GM18505 (cell line): ENCODE results near the gene DLG2.

Source experiments
- ATAC-seq: cut with Tn5 transposase; IDR thresholded peaks from one replicate; pipeline ENCODE4 v1.9.1; 2021; ENCODE audit not compliant: unreplicated experiment
- POLR2A ChIP-seq: IDR thresholded peaks from 4 replicates; pipeline ENCODE4 v1.6.1; 2011; ENCODE audit warnings: borderline replicate concordance; ENCODE audit not compliant: insufficient read depth, insufficient read length; ENCODE audit errors: extremely low read depth

The DLG2 gene

GRCh38 chr11:84722583-84723108 lies 904.5 kb downstream of the DLG2 start:
- TF ChIP-seq POLR2A: no peak
- no peak for ATAC-seq

DNA sequence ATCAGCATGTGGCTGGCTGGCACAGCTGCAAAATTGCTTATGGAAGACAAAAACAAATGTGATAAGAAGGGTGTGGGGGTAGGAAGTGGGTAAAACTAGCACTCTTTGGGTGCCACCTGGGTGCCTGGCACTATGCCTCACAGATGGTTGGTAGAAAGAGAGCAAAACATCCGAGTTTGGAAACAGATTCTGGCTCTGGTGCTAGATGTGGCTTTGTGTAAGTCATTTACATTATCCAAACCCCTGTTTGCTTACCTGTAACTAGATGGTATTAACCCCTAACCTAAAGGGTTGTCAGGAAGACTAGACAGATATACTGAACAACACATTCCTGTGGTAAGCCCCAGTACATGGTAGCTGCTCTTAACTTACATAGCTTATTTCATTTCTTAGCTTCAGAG lies 905.6 kb downstream of the DLG2 start:
- TF ChIP-seq POLR2A: no peak
- no peak for ATAC-seq

DNA sequence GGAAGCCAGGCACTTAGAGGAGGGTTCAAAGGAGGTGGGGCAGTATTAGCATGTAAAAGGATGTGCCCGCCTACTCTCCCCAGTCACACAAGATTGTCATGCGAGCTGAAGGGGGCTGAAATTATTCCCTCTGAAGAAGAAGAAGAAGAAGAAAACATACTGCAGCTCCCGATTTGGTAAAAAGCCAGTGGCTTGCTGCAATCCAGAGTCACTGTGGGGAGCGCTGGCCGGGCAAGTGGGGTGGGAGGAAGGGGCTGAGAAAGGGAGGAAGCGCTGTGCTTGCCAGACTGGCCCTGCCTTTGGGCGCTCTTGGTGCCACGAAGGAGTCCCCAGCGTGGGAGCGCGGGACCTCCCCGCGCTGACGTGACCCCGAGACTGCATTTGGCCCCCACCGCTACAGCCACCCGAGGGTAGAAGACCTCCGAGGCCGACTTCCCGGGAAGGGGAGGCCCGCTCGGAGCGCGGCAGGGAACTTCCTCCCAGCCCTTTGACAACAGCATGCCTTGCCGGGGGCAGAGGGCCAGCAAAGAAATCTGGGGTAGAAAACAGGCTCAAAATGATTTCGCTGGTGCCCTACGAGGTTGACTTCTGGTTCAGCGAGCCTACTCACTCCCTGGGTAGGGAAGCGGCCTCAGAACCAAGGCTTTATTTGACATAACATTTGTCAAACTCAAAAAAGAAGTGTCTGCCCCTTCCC lies 906.3 kb downstream of the DLG2 start:
- ATAC-seq: no peak
- TF ChIP-seq POLR2A: no peak

GRCh38 chr11:84719935-84720577 lies 907.1 kb downstream of the DLG2 start:
- TF ChIP-seq POLR2A: no peak
- ATAC-seq: no peak

DNA sequence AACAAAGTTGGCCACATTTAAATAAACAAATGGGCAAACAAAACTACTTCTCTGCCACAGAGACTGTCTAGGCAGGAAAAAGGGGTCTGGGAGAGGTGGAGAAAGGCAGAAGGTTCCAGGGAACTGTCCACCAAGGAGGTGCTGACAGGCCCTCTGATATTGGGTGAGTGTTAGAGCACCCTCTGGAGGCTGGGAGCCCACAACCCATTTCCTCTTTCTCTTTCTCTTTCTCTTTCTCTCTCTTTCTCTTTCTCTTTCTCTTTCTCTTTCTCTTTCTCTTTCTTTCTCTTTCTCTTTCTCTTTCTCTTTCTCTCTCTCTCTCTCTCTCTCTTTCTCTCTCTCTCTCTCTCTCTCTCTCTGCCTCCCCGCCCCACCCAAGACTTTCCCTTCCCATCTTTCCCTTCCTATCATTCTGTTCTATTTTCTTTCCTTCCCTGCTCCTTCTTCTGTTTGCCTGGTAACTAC lies 912.8 kb downstream of the DLG2 start:
- no peak for TF ChIP-seq POLR2A
- ATAC-seq: peak; percentile 96

DNA sequence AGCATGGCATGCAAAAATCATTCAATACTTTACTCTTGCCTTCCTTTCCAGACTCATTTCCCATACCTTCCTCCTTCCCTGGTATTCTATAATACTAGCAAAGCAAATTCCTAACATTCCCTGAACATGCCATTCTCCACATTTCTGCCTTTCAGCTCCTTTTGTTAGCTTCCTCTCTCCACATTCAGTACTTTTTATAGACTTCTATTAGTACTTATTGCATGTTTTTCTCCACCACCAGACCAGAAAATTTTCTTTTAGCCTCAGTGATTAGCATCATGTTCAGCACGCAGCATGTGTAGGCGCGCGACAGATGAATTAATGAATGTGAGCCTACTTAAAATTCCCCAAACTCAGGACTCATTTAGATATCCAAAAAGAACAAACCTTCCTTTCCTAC lies 935.3 kb downstream of the DLG2 start:
- ATAC-seq: no peak
- TF ChIP-seq POLR2A: no peak

GRCh38 chr11:84687433-84687832 lies 939.7 kb downstream of the DLG2 start:
- no peak for TF ChIP-seq POLR2A
- ATAC-seq: no peak

GRCh38 chr11:84686716-84687115 lies 940.4 kb downstream of the DLG2 start:
- ATAC-seq: no peak
- no peak for TF ChIP-seq POLR2A

GRCh38 chr11:84685976-84686375 lies 941.2 kb downstream of the DLG2 start:
- TF ChIP-seq POLR2A: no peak
- no peak for ATAC-seq

DNA sequence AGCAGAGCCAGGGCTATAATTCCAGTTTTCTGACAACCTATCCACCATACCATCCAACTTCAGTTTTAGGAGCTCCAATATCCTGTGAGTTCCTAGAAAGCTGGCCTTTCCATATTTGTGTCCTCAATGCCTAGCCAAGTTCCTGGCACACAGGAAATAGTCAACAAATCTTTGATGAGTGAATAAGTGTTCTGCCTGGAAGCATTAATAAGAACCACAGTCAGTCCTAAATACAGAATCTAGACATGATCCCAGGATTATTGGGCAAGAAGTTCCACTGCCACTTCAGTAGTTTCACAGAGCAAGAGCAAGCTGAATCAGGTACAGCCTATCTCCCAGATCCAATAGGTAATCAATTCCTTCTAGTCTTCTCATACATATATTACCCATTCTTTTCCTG lies 942.0 kb downstream of the DLG2 start:
- no peak for TF ChIP-seq POLR2A
- ATAC-seq: no peak

- TF ChIP-seq POLR2A: no peak
- no peak for ATAC-seq
Measured at GRCh38 chr11:84681456-84681855, 945.7 kb downstream of the DLG2 start.

DNA sequence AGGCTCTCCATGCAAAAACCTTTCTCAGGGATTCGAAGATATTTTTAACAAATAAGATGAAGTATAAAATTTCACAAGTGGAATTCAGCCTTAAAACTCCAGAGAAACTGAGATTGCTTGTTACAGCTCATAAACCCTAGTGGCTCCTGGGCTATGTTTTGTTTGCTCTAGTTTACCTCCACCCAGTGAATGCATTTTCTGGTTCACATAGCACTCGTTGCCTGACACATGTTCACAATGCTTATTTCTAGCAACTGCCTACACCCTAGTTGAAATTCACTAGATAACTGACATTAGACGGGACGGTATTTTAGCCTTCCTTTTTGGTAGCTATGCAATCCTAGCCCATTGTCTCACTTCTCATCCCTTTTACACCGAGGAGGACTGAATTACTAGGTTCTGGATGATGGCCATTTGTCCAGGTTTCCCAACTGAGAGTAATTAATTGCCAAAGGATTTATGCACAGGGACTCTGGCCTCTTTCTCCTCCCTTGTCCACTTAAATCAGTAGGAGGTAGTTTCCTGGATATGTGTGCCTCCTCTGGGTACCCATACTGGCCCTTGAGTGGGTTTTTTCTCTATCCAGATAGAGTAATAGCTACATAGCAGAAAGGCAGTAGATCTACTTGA lies 951.6 kb downstream of the DLG2 start:
- no peak for ATAC-seq
- no peak for TF ChIP-seq POLR2A

- no peak for ATAC-seq
- TF ChIP-seq POLR2A: no peak
Measured at GRCh38 chr11:84673753-84674152, 953.4 kb downstream of the DLG2 start.

DNA sequence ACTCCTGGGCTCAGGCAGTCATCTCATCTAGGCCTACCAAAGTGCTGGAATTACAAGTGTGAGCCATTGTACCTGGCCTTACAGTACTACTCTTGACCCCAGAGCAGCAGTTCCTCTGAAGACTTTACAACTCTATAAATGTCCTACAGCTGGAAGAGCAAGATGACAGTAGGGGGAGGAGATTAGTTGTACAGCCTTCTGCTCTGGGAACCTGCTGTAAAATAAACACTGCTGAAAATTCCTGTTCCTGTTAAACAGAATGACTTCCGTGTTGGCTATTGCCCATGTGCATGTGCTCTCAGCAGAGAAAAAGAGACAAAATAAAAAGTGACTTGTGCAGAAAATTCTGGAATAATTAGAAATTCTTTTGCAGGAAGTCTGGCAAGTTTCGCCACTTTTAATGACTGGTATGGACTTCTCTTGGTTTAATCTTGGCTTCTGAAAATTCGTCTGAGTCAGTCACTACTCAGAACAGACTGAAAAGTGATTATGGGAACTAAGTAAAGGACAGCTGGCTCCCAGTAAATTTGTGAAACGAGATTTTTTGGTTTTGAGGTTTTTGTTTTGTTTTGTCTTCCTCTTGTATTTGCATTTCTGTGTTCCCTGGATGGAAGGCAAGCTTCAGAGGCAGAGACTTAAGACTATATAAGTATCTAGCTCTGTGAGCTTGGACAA lies 955.7 kb downstream of the DLG2 start:
- no peak for TF ChIP-seq POLR2A

GRCh38 chr11:84663731-84664130 lies 963.4 kb downstream of the DLG2 start:
- TF ChIP-seq POLR2A: no peak
- no peak for ATAC-seq

More for the DNA sequence above, 955.7 kb downstream of the DLG2 start:
- no peak for ATAC-seq
